HG03097 (cell line): Measurements from ENCODE around the gene ARHGAP19.

Experiments
- ATAC-seq: cut with Tn5 transposase; IDR thresholded peaks from one replicate; pipeline ENCODE4 v1.9.1; 2021; ENCODE audit not compliant: unreplicated experiment, low FRiP score

The ARHGAP19 gene

GRCh38 chr10:97197030-97197500 is 95.4 kb downstream of the ARHGAP19 start:
- ATAC-seq = no peak

DNA sequence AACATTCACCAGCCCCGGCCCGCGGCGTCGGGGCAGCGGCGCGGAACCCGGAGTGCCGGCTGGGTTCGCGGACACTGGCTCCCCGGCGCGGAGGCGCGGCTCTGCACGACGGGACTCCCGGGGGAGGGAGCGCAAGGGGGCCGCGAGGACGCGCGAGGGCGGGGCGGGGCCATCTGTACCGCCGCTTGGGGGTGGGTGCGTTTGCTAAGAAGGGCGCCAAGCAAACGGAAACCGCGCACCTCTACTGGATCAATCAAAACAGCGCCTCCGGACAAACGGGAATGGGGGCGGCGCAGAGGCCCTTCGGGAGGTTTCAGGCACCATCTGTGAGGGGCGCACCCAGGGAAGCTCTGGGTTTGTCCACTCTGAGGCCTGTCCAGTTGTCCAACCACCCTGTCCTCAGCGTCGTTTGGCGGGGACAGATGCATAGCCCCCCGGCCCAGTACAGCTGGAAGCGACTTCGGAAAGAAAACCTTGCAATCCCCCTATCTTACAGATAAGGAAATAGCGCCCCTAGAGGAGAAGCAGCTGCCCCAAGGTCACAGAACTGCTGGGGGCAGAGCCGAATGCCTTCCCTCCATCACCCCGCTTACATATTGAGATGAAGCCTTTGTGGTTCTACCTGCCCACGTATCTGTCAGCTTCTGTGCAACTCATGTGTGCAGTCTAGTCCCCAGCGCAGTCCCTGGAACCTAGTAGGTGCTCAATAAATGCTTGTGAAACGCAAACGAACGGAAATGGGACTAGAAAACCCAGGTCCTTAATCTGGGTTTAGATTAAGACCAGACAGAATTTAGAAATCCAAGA is 96.0 kb downstream of the ARHGAP19 start:
- no peak for ATAC-seq

DNA sequence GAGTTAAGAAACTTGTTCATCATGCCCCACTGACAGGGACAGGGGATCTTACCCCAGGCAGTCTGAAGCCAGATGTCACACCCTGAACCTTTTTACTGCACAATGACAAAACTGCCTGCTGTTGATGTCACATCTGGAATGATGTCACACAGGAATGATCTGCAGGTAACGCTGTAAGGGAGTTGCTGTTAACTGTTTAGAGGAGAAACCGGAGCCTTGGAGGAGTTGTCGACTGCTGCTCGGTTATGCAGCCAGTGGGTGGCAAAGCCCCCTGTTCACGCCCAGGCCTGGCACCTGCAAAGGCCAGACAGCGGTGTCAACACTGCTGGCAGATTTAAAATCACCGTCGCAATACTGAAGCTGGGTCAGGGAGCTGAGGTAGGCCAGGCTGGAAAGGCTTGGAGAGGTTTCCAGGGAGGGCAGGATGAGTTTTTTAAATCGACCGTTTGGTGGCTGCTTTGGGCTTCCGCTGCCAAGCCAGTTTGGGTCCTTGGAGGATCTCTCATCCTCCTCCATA is 96.7 kb downstream of the ARHGAP19 start:
- no peak for ATAC-seq

DNA sequence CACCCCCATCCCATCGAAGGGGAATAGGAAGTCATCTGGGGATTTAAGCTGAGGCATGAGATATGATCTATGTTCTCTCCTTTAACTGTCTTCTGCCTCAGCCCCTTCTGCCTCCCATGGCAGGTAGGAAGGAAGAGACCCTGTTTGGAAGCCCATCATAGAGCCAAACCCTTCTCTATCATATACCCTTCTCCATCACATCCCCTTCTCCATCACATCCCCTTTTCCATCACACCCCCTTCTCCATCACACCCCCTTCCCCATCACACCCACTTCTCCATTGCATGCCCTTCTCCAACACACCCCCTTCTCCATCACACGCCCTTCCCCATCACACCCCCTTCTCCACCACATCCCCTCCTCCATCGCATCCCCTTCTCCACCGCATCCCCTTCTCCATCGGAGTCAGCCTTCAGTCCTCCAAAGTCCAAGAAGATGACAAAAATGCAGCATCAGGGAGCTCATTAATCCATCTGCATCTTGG is 99.4 kb downstream of the ARHGAP19 start:
- ATAC-seq = no peak

DNA sequence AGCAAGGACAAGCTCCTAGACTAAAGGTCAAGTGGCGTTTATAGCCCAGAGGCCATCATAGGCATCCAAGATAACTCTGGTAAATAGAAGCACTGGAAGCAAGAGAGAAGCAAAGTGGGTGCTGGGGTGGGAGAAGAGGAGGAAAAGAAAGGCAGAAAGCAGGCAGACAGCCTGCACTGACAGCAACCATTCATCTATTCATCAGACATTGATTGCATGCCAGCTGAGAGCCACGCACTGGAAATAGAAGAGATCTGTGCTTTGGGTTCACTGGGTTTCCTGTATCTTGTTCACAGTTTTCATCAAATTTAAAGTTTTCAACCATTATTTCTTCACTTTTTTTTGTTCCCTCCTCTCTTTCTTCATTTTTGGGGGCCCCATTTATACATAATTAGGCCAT is 102.0 kb downstream of the ARHGAP19 start:
- ATAC-seq = no peak

GRCh38 chr10:97188261-97188711 is 104.2 kb downstream of the ARHGAP19 start:
- no peak for ATAC-seq

DNA sequence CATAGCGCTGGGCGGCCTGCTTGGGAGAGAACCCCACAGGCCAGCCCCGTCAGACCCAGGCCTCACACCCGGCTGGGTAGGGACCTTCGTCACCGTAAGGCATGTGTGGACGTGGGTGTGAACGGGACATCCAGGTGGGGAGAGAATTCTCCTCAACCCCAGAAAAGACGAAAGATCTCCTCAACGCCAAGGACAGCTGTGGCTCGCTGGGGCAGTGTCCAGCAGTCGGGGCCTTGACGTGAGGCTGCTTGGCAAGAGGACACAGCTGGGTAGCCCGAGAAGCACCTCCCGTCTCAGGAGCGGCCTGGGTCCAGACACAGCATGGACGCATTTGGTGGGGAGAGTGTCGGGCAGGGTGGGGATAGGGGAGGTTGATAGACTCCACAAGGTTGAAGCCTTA is 105.5 kb downstream of the ARHGAP19 start:
- ATAC-seq = no peak

DNA sequence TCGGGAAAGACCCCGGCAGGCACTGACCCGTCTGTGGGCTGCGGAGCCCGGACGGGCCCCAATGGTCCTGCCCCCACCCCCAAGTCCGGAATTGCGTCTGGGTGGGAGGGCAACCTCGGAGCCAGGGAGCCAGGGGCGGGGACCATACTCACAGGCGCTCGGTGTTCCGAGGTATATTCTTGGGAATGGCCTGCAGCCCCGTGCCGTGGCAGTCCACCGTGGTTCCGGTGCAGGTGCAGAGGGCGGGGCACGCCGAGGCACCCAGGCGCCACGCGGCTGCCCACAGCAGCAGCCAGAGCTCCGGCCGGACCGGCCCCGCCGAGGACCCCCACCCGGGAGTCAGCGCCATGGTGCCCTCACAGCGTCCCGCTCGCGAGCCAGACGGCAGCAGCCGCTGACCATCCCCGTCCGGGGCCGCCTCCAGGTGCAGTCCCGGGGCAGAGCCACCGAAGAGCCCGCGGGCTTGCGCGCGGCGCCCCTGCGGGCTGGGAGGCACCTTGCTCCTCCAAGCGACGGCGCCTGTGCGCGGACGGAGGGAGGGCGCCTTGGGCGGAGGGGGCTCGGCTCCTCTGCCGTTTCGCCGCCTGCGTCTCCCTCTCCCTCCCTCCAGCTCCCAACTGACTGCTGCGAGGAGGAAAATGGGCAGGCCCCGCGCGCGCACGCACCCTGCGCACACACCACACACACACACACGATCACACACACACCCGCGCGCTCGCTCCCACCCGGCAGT is 106.9 kb downstream of the ARHGAP19 start, which contains the start of gene SLIT1:
SLIT1 (minus strand) TSS at position 634 of the 733 bp plus-strand sequence; CDS start at position 349, 285 bp downstream.
- no peak for ATAC-seq

DNA sequence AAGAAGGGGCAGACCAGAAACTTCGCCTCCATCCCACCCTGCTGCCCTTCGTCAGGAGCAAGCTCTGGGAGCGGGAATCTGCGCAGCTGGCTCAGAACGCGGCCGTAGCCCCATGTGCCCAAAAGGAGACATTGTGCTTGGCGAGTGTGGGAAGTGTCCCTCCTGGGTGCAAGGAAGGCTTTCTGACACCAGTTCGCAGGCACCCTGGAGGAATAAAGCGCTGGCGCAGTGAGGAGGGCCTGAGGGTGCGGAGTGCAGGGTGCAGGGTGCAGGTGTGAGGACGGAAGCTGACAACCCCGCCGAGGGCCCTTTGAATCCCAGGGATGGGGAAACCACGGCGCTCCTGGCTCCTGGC is 107.5 kb downstream of the ARHGAP19 start:
- no peak for ATAC-seq

DNA sequence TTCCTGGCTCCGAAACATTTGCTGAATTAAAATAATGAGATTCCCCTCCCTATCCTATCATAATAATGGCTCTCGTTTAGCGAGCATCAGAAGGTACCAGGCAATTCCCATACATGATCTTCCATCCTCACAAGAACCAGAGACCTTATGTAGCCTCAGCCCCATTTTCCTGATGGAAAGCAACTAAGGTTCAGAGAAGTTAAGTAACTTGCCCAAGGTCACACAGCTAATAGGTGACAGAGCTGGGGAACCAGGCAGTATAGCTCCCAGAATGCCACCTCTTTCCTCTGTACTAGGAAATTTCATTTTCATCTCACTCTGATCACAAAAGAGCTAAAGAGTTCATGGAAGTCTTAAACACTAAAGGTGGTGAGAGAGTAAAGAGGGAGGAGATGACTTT is 109.1 kb downstream of the ARHGAP19 start:
- ATAC-seq = no peak

DNA sequence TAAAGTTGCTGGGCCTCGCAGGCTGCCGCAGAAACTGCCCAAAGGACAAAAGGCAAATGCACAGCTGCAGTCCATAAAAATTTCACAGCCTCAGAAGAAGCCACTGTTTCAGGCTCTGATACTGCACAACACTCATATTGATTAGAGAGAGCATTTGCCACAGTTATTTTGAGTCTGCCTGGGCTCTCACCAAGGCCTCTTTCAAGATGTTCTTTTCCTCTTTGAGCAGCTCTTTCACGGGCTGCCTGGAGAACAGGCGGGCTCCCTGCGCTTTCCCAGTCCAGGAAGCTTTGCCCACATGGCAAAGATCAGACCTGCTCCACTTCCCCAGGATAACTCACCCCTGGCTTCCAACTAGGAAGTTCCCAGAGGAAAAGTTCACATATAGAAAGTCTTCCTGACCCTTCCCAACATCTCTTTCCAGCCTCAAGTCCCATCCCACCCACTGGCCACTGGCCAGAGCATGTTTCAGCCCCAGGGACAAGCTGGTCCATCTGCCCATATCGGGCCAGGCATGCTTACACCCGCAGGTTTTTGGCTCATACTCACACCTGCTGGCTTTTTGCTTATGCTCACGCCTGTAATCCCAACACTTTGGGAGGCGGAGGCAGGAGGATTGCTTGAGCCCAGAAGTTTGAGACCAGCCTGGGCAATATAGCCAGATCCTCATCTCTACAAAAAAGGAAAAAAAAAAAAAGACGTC is 110.0 kb downstream of the ARHGAP19 start:
- no peak for ATAC-seq

- no peak for ATAC-seq
These were observed 111.5 kb downstream of the ARHGAP19 start for GRCh38 chr10:97180986-97181385.

GRCh38 chr10:97180363-97180755 is 112.1 kb downstream of the ARHGAP19 start:
- ATAC-seq = no peak

- ATAC-seq = no peak
These were observed 112.6 kb downstream of the ARHGAP19 start for GRCh38 chr10:97179731-97180362.

DNA sequence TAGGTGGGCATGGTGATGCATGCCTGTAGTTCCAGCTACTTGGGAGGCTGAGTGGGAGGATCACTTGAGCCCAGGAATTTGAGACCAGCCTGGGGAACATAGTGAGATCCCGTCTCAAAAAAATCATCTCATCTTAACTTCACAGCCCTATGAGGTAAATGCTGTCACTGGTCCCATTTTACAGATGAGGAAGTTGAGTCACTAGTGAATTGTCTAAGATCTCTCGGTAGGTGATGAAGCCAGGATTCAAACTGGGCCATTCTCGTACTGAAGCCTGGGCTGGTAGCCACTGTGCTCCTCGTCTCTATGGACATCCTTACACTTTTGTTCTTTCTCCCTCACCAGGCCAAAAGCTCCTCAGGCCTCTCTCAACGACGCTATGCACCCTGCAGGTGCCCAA is 113.1 kb downstream of the ARHGAP19 start:
- ATAC-seq = no peak

DNA sequence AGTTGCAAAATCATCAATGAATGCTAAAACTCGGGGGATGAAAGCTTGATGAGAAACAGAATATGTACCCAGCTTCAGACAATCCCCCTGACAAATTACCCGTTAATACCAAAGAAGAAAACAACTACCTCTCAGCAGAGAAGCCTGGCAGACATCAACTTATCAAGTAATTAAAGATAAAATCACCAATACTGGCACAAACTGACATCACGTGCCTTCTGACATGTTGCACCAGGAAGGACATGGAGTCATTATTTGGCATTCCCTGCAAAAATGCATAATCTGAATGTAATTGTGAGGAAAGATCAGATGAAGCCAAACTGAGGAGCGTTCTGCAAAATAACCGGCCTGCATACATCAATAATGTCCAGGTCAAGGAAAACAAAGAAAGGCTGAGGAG is 114.4 kb downstream of the ARHGAP19 start:
- no peak for ATAC-seq

DNA sequence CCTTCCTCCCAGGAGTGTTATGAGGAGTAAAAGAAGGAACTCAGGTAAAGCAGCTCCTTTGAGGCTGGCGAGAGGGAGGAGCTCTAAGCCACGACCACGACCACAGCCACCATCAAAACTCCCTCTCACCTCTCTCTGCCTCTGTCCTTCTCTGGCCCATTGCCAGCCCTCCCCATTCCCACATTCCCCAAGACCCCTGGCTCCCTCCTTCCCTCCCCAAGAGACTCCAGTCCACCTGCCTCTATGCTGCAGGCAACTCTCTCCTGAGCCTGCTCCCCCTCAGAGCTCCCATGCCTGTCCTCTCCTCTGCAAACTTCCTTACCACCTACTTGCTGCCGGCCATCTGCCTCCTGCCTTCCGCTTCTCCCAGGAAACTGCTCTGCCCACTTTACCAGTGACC is 116.2 kb downstream of the ARHGAP19 start:
- no peak for ATAC-seq

DNA sequence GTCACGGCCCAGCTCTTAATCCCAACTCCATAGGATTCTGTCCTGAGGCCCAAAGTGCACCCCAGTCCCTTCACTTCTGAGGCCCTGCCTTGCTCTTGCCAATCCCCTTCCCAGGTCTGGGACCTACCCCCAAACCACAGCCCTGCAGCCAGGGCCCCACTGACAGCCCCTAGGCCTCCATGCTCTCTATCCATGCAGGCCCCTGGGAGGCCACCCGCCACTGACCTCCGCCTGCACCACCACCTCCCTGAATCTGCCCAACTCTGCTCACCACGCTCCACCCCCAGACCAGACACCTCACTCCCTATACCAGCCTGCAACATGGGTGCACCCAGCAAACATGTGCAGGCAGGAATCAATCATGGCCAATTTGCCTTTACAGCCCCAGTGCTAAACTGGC is 116.9 kb downstream of the ARHGAP19 start:
- no peak for ATAC-seq

GRCh38 chr10:97174941-97175340 is 117.5 kb downstream of the ARHGAP19 start:
- ATAC-seq = no peak

DNA sequence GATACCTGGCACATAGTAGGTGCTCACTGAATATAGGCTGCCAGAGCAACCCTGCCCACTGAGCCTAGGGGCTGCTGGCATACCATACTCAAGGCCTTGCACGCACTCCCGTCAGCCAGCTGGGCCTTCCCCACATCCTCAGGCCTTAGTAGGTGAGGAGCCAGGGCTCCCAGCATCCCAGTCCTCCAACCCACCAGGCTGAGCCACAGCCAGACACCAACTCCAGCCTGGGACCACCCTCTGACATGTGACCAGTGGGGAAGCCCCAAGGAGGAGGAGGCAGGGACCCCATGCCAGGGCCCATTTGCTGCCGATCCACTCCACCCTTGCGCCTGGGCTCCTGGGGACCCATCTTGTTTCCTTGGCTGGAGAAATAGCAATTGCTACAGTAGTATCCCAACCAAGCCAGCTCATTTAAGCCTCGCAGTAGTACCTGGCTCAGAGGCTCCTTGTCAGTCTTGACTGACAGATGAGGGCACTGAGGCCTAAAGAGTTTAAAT is 118.1 kb downstream of the ARHGAP19 start:
- ATAC-seq = no peak
